ENCODE measurements around the gene PPP6R2. TPM values are rescaled to one million over a fixed set of nuclear protein-coding genes. Genes with fewer than 3 reads are reported as not detected.

PPP6R2 gene
- total RNA-seq, 1 experiment from 2014 or later, result 42.6 TPM

- Mint-ChIP-seq H3K27ac (peak overlapping the region in 1 of 3 experiments; percentile 44; a peak in 1 of 7 replicates), H3K27me3 (ENCODE audit: low read depth) (no peaks in the 10 kb centered on the region), H3K9me3 (no peaks in the 10 kb centered on the region), H3K36me3 (ENCODE audit: insufficient read depth in 1 of 3, low read depth in 3 of 3) (peaks cover 0 to 45% (median 23%) of the 10 kb centered on the region in 3 experiments; a peak in 6 of 7 replicates), H3K4me3 (no peak overlapping the region), H3K4me1 (no peaks in the 10 kb centered on the region)
- no peaks in the 10 kb centered on the region for H3K4me1 ChIP-seq (ENCODE audit: insufficient read depth, low read length)
- no peak overlapping the region for H3K14ac ChIP-seq (ENCODE audit: insufficient read depth, low read length)
- no peak overlapping the region for H3K18ac ChIP-seq (ENCODE audit: insufficient read length, low read depth, low read length)
- H2BK15ac ChIP-seq (ENCODE audit: low read depth, low read length), result no peak overlapping the region
- no CpG with 5 or more reads among the region's 34 CpGs for WGBS (ENCODE audit: extremely low coverage, insufficient read length, low lambda C conversion rate)
- H3K79me2 ChIP-seq (ENCODE audit: insufficient read depth, low read length), result no peaks in the 10 kb centered on the region
- no peak overlapping the region for H4K5ac ChIP-seq (ENCODE audit: insufficient read length, low read depth, low read length)
- TF ChIP-seq CTCF (conservative IDR thresholded peaks at IDR 0.05), result no peak
- no peak overlapping the region for H3T11ph ChIP-seq (ENCODE audit: low read length)
- no peak overlapping the region for H2BK12ac ChIP-seq (ENCODE audit: insufficient read length, low read depth, low read length)
- H2AFZ ChIP-seq (ENCODE audit: low read length), result no peak overlapping the region
- no peak overlapping the region for H2AK5ac ChIP-seq (ENCODE audit: insufficient read length, low read length)
- H3K9me3 ChIP-seq (ENCODE audit: control insufficient read depth, low read depth, low read length), result no peaks in the 10 kb centered on the region
- no peaks in the 10 kb centered on the region for H3K79me1 ChIP-seq (ENCODE audit: insufficient read depth, low read depth, low read length, poor library complexity, severe bottlenecking)
- no peak overlapping the region for H3K27ac ChIP-seq (ENCODE audit: insufficient read length, low read depth, low read length)
- no peak overlapping the region for H4K8ac ChIP-seq (replicated peaks; ENCODE audit: insufficient read length, low read depth, low read length)
- no peaks in the 10 kb centered on the region for H3K27me3 ChIP-seq (ENCODE audit: insufficient read depth, low read length)
- no peaks in the 10 kb centered on the region for H4K20me1 ChIP-seq (ENCODE audit: control insufficient read depth, insufficient read depth, insufficient read length)
- H2BK120ac ChIP-seq (ENCODE audit: low read depth, low read length, poor library complexity, severe bottlenecking), result no peak overlapping the region
- H3K4ac ChIP-seq (ENCODE audit: low read depth, low read length), result no peak overlapping the region
- H2BK20ac ChIP-seq (ENCODE audit: low read depth, low read length, poor library complexity, severe bottlenecking), result no peak overlapping the region
- no peak overlapping the region for H3K4me2 ChIP-seq (ENCODE audit: insufficient read depth, insufficient read length, low read length)
- no peak overlapping the region for H3K23ac ChIP-seq (ENCODE audit: insufficient read length, low read depth, low read length)
- no peaks in the 10 kb centered on the region for H3K23me2 ChIP-seq (ENCODE audit: insufficient read length, low read depth, low read length, poor library complexity, severe bottlenecking)
- H4K91ac ChIP-seq (ENCODE audit: insufficient read length, low read depth, low read length), result no peak overlapping the region
- no peak overlapping the region for H3K9ac ChIP-seq (ENCODE audit: extremely low read depth, insufficient read length, low read length)
- DNase-seq, result no peak
- no peak overlapping the region for H3K56ac ChIP-seq (ENCODE audit: insufficient read length, low read depth, low read length)
- no peak overlapping the region for H2BK5ac ChIP-seq (ENCODE audit: insufficient read length, low read length)
Observed at GRCh38 chr22:50438305-50439275, 95.5 kb downstream of the PPP6R2 start.

All from H9 (cell line).